ENCODE results near the gene MINDY2. TPM values are rescaled to one million over a fixed set of nuclear protein-coding genes. Genes with fewer than 3 reads are reported as not detected.

MINDY2 gene
- total and polyA plus RNA-seq, 2 of the 8 experiments (the other 6 are each of a cell fraction or from before 2014, with no cell fraction given): 3.1 to 25.7 TPM

GRCh38 chr15:58752716-58753115 is 18.4 kb upstream of the MINDY2 start (continued):
- no peak for TF ChIP-seq CHD7 (IDR thresholded peaks at IDR 0.05; ENCODE audit: insufficient replicate concordance, low read length)
- TF ChIP-seq, protein P1, sequence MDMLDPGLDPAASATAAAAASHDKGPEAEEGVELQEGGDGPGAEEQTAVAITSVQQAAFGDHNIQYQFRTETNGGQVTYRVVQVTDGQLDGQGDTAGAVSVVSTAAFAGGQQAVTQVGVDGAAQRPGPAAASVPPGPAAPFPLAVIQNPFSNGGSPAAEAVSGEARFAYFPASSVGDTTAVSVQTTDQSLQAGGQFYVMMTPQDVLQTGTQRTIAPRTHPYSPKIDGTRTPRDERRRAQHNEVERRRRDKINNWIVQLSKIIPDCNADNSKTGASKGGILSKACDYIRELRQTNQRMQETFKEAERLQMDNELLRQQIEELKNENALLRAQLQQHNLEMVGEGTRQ (IDR thresholded peaks at IDR 0.05; ENCODE audit: low read length): no peak
- no peak for TF ChIP-seq SIX5 (IDR thresholded peaks at IDR 0.05; ENCODE audit: low read depth, low read length)

All from H1 (cell line).